ENCODE measurements around the gene CDH24. TPM values are rescaled to one million over a fixed set of nuclear protein-coding genes. Genes with fewer than 3 reads are reported as not detected.

CDH24 gene
- total and polyA plus RNA-seq, 2 of the 8 experiments (the other 6 are each of a cell fraction or from before 2014, with no cell fraction given), result 18.1 to 27.6 TPM

GRCh38 chr14:23040100-23040499 lies 17.2 kb downstream of the CDH24 start:
- H3K79me1 ChIP-seq (ENCODE audit: low read depth, low read length), result no peaks in the 10 kb centered on the region; the same call in 1 of the 2 replicates
- H2BK120ac ChIP-seq (replicated peaks; ENCODE audit: low read depth, low read length), result no peak overlapping the region
- H2BK20ac ChIP-seq (ENCODE audit: low read length), result no peak overlapping the region
- ChIA-PET POLR2A (ENCODE audit: partially characterized antibody) (interaction anchor here (0.6 to 2.4 kb wide), 9 partner anchors 9 to 83 kb away, joined by 3 to 8 read pairs (median 4); partner anchors contain the start of genes ACIN1 and HAUS4), CTCF (ENCODE audit: partially characterized antibody) (interaction anchor here (0.8 to 29.2 kb wide), 10 partner anchors 11 to 110 kb away, joined by 3 to 785 read pairs (median 5); partner anchors contain the start of gene AJUBA)
- H3K4ac ChIP-seq (replicated peaks; ENCODE audit: insufficient read length, low read depth, low read length), result no peak overlapping the region
- H4K8ac ChIP-seq (ENCODE audit: extremely low read depth, insufficient read depth, low read length), result no peak overlapping the region
- no peak overlapping the region for H2BK15ac ChIP-seq (ENCODE audit: low read length)
- 85% methylated on average over 4 of the region's 4 CpGs; no CpG with 5 or more reads in 1 of the 2 experiments for WGBS, 2 experiments (ENCODE audit: extremely low coverage in 1 of 2, insufficient coverage in 1 of 2, insufficient read length in 1 of 2, insufficient replicate concordance in 2 of 2, low coverage in 1 of 2, low lambda C conversion rate in 2 of 2, missing lambda C conversion rate in 1 of 2)
- H3K9ac ChIP-seq (replicated peaks in 1 of 4; ENCODE audit: extremely low read depth in 1 of 4, low read depth in 3 of 4, low read length in 3 of 4), result no peak overlapping the region
- FAIRE-seq (no peak), DNase-seq (ENCODE audit: low read depth in 1 of 2, low spot score in 2 of 2) (no peak)
- no peak overlapping the region for H3K27ac ChIP-seq (ENCODE audit: low read depth, low read length)
- H3K18ac ChIP-seq (ENCODE audit: extremely low read depth, low read length), result no peak overlapping the region
- TF ChIP-seq SIX5 (IDR thresholded peaks at IDR 0.05; ENCODE audit: low read depth, low read length) (no peak), CEBPB (IDR thresholded peaks at IDR 0.05; ENCODE audit: low read depth, low read length) (no peak), EGR1 (IDR thresholded peaks at IDR 0.05; ENCODE audit: borderline replicate concordance, low read depth, low read length) (no peak)
- no peak overlapping the region for H2AK5ac ChIP-seq (ENCODE audit: low read depth, low read length)
- no peak overlapping the region for H2BK12ac ChIP-seq (ENCODE audit: low read depth, low read length)
- H3K4me2 ChIP-seq (ENCODE audit: insufficient read depth in 1 of 2, low read depth in 2 of 2, low read length in 2 of 2), result no peak overlapping the region
- H3K36me3 ChIP-seq (ENCODE audit: control insufficient read depth in 2 of 4, insufficient read depth in 4 of 4, low read length in 3 of 4), result no peaks in the 10 kb centered on the region
- H3K79me2 ChIP-seq (ENCODE audit: control insufficient read depth in 1 of 2, insufficient read depth in 2 of 2, low read length in 2 of 2), result no peaks in the 10 kb centered on the region
- H3K23ac ChIP-seq (ENCODE audit: insufficient read length), result no peak overlapping the region
- no peak overlapping the region for H3K14ac ChIP-seq (ENCODE audit: insufficient read length)
- no peak overlapping the region for H3K4me3 ChIP-seq (ENCODE audit: extremely low read depth in 1 of 4, insufficient read depth in 2 of 4, low read depth in 3 of 4, low read length in 4 of 4)
- no peak overlapping the region for H2BK5ac ChIP-seq (ENCODE audit: low read depth, low read length)
- no peak overlapping the region for H4K5ac ChIP-seq (ENCODE audit: insufficient read length, low read depth, low read length)
- H4K91ac ChIP-seq (replicated peaks; ENCODE audit: insufficient read length, low read length), result no peak overlapping the region
- no peaks in the 10 kb centered on the region for H3K23me2 ChIP-seq (ENCODE audit: low read depth, low read length)
- 0 out of 7 replicates have a peak, but pooled peaks cover 0 to 4% (median 0%) of the 10 kb centered on the region in 4 experiments for H3K4me1 ChIP-seq (replicated peaks in 1 of 4; ENCODE audit: control insufficient read depth in 3 of 4, insufficient read depth in 4 of 4, low read length in 3 of 4)
- H3K9me3 ChIP-seq (ENCODE audit: insufficient read depth in 2 of 2, low read depth in 1 of 2, low read length in 1 of 2), result no peaks in the 10 kb centered on the region
- H4K20me1 ChIP-seq (replicated peaks in 1 of 2; ENCODE audit: control insufficient read depth in 1 of 2, insufficient read depth in 2 of 2, low read length in 2 of 2), result no peaks in the 10 kb centered on the region
- no peak overlapping the region for H3K56ac ChIP-seq (replicated peaks; ENCODE audit: insufficient read length, low read depth, low read length)
- no peak overlapping the region for H2AFZ ChIP-seq (ENCODE audit: low read length)
- H3K27me3 ChIP-seq (replicated peaks in 1 of 4; ENCODE audit: control insufficient read depth in 3 of 4, extremely low read depth in 1 of 4, insufficient read depth in 3 of 4, low read length in 3 of 4), result no peaks in the 10 kb centered on the region

Measured in H1 (cell line).